Measurements from ENCODE around the gene GAREM1. TPM values are rescaled to one million over a fixed set of nuclear protein-coding genes. Genes with fewer than 3 reads are reported as not detected.

The GAREM1 gene
- total and polyA plus RNA-seq, 8 donors = 2.5 to 60.3 (median 16.2) TPM

DNA sequence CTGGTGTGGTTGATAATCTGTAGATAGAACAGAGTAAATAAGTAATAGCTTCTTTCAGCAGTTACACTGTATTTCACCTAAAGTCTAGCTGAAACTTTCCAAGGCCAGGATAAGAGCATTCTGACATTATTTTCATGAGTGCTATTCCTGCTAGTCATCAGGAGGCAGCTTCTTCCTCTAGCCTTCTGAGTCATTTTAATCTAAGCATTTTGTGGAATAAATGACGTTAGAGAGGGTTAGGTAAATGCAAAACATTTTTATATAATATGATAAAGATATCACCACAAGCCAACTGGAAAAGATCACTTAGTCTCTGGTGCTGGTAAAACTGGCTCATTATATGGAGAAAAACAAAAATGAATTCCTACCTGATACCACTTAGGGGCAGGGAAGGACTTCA is 142.3 kb downstream of the GAREM1 start:
- WGBS, 5 donors = 32 to 51% (median 39%) methylated on average over 1 of the region's 1 CpG
- Histone ChIP-seq H3K4me1 (peaks cover 0 to 37% (median 12%) of the 10 kb centered on the region in 4 donors), H3K27ac (no peak overlapping the region), H3K4me3 (no peak overlapping the region), H3K36me3 (no peaks in the 10 kb centered on the region), H3K27me3 (no peaks in the 10 kb centered on the region), H3K9me3 (no peaks in the 10 kb centered on the region)
- TF ChIP-seq POLR2AphosphoS5 (IDR thresholded peaks at IDR 0.05) = no peak
- no peak for DNase-seq
- intact Hi-C loops (cut with DNase I; ENCODE audit: low total_unique reads) = no loop called here

DNA sequence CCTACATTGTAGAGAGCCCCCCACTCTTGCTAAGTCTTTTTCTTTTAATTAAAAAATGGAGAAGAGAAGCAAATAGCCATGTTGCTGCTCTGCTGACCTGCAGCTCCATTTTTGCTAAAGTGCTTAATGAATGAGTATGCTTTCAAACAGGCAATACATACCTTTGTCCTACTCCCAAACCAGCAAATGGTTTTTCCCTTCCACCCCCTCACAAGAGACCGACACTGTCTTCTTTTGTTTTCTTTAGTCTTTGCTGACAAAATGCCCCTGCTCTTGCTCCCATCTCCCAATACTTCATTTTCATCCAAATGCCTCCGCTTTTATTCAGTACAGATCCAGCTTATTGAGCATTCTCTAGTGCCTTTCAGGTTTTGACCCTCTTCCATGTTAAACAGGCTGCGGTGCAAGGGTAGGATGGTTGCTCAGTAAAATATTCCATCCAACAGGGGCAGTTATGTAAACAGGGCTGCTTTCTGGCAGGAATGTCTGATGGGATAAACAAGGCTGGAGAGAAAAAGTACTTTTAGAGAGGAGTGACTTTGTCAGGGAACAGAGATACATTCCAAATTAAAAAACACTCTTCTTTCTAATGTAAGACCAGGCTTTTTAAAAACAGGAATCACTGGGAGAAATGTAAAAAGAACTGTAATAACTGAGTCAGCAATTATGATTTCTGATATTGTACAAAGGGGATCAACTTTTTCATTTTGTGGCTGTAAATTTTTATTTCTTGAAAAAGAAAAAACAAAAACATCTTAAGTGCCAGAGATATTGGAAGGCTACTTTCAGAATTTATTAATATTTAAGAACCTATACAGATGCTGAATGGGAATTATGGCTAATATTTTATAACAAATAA is 144.0 kb downstream of the GAREM1 start:
- Histone ChIP-seq H3K9me3 (no peaks in the 10 kb centered on the region), H3K27me3 (no peaks in the 10 kb centered on the region), H3K27ac (peak overlapping the region in 2 of 5 donors; percentile 1 to 22), H3K36me3 (no peaks in the 10 kb centered on the region), H3K4me1 (peaks cover 0 to 37% (median 12%) of the 10 kb centered on the region in 4 donors), H3K4me3 (no peak overlapping the region)
- DNase-seq = no peak
- 53 to 74% (median 68%) methylated on average over 3 of the region's 3 CpGs for WGBS, 5 donors
- TF ChIP-seq POLR2A (IDR thresholded peaks at IDR 0.05) (no peak), POLR2AphosphoS5 (IDR thresholded peaks at IDR 0.05) (no peak), EP300 (IDR thresholded peaks at IDR 0.05) (no peak), CTCF (IDR thresholded peaks at IDR 0.05) (no peak)
- intact Hi-C loops (cut with DNase I; ENCODE audit: low total_unique reads) = no loop called here

DNA sequence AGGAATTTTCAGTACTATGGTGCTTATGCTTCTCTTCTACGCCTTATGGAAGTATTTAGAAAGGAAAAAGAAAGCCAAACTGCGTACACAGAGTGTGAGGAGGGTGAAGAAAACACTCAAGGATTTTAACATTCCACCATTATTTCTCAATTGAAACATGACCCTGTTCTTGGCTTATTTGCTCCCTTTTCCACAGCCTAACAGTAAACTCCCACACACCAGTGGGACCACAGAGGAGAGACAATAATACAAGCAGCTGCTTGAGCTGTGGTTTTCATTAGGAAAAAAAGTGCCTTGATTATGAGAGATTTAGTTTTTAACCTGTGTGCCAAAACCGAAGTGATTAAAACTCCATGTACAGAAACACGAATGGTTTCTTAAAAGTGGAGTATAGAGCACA is 146.5 kb downstream of the GAREM1 start:
- H3K4me1 ChIP-seq = peaks cover 0 to 43% (median 13%) of the 10 kb centered on the region in 4 donors
- H3K4me3 ChIP-seq = no peak overlapping the region
- TF ChIP-seq CTCF (IDR thresholded peaks at IDR 0.05) (no peak), POLR2A (IDR thresholded peaks at IDR 0.05) (no peak), POLR2AphosphoS5 (IDR thresholded peaks at IDR 0.05) (no peak), EP300 (IDR thresholded peaks at IDR 0.05) (no peak)
- peak in 1 of 2 donors; percentile 72 for DNase-seq
- intact Hi-C loops (cut with DNase I; ENCODE audit: low total_unique reads) = no loop called here
- WGBS, 5 donors = 54 to 69% (median 67%) methylated on average over 4 of the region's 4 CpGs
- no peaks in the 10 kb centered on the region for H3K27me3 ChIP-seq
- no peaks in the 10 kb centered on the region for H3K36me3 ChIP-seq
- peak overlapping the region in 2 of 5 donors; percentile 31 to 37 for H3K27ac ChIP-seq
- no peaks in the 10 kb centered on the region for H3K9me3 ChIP-seq

DNA sequence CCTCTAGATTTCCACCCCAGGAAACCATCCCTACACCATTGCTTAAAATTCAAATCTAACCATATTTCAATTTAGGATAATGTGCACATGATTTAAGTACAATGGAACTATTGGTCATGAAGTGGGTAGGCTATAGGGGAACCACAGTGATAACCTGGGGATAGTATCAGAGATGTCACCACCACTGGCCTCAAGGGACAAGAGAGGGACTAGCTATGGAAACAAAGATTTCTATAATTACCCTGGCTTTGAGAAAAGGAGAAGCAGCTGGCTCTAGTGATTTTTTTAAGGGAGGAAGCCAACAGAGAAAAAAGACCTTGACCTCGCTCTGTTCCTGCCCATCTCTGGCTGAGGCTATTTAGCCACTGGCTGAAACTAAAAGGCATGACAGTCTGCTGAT is 148.9 kb downstream of the GAREM1 start:
- peaks cover 0 to 44% (median 15%) of the 10 kb centered on the region in 4 donors for H3K4me1 ChIP-seq
- no peak overlapping the region for H3K4me3 ChIP-seq
- DNase-seq = no peak
- intact Hi-C loops (cut with DNase I; ENCODE audit: low total_unique reads) = no loop called here
- no peak for TF ChIP-seq EP300 (IDR thresholded peaks at IDR 0.05)
- no peak for TF ChIP-seq CTCF (IDR thresholded peaks at IDR 0.05)
- TF ChIP-seq POLR2AphosphoS5 (IDR thresholded peaks at IDR 0.05) = no peak
- TF ChIP-seq POLR2A (IDR thresholded peaks at IDR 0.05) = no peak
- 91 to 100% (median 98%) methylated on average over 1 of the region's 1 CpG for WGBS, 5 donors
- no peaks in the 10 kb centered on the region for H3K9me3 ChIP-seq
- no peak overlapping the region for H3K27ac ChIP-seq
- peaks cover 0 to 3% (median 0%) of the 10 kb centered on the region in 4 donors for H3K36me3 ChIP-seq
- no peaks in the 10 kb centered on the region for H3K27me3 ChIP-seq

DNA sequence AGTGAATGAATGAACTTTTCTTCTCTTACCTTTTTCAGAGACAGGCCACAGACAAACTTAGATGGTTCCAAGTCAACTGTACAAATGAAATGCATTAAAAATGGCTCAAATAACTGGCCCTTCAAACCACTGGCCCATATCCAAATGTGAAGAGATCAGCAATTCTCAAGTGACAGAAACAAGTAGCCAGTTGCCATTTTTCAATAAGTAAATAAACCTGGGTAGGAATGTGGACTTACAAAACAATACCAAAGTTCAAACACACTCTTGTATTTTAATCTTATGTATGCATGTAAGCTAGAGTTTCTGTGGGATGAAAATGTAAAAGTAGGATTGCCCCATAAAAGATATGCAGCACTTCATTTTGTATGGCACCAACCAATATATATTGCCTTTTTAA is 151.6 kb downstream of the GAREM1 start:
- Histone ChIP-seq H3K27ac (no peak overlapping the region), H3K4me1 (peaks cover 0 to 35% (median 11%) of the 10 kb centered on the region in 4 donors), H3K36me3 (peaks cover 0 to 3% (median 0%) of the 10 kb centered on the region in 4 donors), H3K9me3 (no peaks in the 10 kb centered on the region), H3K27me3 (no peaks in the 10 kb centered on the region), H3K4me3 (no peak overlapping the region)
- no peak for DNase-seq
- TF ChIP-seq EP300 (IDR thresholded peaks at IDR 0.05) (no peak), POLR2A (IDR thresholded peaks at IDR 0.05) (no peak), CTCF (IDR thresholded peaks at IDR 0.05) (no peak), POLR2AphosphoS5 (IDR thresholded peaks at IDR 0.05) (no peak)
- intact Hi-C loops (cut with DNase I; ENCODE audit: low total_unique reads) = no loop called here
